Measurements from ENCODE around the gene MCTP2.
"Not testable (repeated sequence)": the region's sequence is repeated elsewhere in the genome, so short reads cannot be mapped to it uniquely, and the experiment has no call there.

The MCTP2 gene

DNA sequence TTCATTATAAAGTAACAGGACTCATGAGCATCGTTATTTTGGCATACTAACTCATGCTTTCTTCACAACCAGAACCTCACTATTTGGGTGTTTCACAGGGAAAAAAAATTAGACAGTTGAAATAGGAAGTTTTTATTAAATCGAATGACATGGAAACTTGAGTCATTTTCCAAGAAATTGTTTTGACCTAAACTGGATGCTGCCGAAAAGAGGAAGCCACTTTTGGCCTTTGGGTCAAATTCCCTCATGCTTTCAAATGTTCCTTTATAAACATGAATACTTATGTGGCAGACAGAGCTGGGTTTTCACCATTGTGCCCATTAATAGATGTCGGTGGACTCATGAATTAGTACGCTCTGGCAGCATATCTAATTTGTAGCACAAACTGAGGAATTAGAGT is 224.9 kb downstream of the MCTP2 start:
- no peak for DNase-seq (ENCODE audit: low read depth)

DNA sequence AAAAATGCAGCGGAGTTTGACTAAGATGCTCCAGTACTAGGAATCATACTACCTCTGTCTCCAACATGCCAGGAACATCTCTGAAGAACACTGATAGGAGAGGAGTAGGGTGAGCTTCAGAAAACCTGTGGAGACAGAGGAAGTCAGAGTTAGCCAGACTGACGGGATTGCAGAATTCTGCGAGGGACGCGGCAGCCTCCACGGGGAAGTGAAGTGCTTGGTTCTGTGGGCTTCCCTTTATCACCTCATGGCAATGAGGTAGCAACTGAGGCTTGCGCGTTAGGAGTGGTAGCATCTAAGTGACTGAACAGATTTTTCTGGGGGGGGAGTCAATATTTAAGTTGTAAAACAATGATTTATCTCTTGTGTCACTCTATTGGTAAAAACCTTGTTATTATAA is 226.3 kb downstream of the MCTP2 start:
- DNase-seq (ENCODE audit: low read depth), result no peak

DNA sequence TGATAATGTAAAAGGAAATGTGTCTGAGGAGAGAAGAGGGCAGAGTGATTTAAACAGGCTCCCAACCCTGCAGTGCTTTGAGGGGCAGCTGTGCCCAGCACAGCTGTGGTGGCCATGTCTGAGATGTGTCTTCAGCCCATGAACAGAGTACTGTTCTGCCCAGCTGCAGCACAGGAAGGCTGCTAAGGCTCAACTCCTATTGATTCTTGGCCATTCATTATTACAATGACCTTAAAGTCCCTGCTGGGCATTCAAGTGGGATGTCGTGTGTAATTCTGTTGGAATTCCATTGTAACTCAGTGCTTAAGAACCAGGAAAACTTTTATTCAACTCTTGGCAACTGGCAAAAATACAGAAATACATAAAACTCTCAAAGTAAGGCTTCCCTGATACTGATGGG is 229.3 kb downstream of the MCTP2 start:
- DNase-seq (ENCODE audit: low read depth), result no peak

DNA sequence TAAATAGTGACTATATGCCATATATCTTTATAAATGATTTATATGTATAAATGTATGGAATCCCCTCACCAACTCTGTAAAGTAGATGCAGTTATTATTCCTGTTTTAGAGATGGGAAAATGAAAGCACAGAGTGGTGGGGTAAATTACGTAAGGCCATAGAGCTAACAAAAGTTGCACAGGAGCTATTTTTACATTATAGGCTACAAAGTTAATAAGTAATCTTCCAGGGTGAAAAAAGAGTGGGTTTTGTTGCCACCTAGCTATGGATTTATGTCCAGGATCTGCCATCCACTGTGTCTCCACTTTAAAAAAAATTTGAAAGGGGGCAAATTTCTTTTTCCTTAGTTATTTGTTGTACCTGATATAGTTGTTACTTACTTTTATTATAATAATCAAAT is 235.7 kb downstream of the MCTP2 start:
- DNase-seq (ENCODE audit: low read depth), result no peak

DNA sequence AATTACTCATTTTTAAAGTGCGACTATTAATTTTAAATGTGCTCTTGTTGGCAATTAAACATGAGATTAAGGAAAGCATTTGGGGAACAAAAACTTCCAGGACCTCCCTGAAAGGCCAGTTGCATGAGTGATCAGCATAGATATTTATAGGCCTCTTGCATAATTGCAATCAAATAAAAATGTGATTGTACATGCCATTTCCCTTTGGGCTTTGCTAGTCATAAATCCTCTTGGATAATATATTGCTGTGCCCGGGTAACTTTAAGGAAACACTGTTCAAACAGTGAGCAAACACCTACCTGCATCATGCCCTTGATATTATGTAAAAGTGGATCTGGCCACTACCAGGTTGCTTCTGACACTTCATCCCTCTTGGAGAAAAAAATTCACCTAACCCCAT is 239.1 kb downstream of the MCTP2 start:
- DNase-seq (ENCODE audit: low read depth), result no peak

DNA sequence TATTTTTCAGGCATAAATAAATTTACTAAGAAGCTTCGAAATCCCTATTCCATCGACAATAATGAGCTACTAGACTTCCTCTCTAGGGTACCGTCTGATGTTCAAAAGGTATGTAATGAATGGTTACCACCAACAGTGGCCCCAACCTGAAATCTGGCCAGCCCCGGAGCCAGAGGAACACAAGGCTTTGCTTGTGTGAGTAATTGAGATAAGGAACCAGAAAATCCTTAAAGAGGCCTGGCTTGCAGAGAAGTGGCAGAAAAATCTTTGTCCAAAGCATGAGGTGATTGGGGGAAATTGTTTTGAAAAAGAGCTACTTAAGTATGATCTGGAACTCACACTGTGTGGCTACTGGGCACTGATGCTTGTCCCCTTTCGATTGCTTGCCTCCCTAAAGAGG is 245.3 kb downstream of the MCTP2 start:
- DNase-seq (ENCODE audit: low read depth), result no peak

DNA sequence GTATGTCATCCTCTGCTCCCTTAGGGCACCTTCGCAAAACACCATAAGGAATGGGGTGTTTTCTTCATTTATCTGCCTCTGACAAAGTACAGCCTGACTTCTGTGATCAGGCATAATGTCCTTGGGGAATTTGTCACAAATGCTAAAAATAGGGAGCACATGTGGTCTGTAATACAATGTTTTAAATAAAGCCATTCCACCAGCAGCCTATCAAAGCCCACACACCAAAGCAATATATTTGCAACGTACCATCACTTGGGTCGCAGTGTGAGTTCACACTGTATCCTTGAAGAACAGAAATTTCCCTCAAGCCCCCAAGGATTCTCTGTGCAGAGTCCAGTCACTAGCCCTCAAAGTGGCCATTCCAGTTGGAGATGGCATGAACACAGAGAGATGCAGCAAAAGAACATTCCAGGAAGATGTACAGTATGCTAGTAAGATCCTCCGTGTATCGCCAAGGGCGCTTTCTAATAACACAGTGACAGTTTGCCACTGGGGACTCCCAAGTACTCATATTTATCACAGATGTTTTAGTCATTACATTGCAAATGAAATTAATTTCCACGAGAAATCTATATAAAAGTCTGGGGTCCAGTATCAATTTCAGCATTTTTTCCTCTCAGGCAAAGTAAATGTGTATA is 246.7 kb downstream of the MCTP2 start:
- no peak for DNase-seq (ENCODE audit: low read depth)

DNA sequence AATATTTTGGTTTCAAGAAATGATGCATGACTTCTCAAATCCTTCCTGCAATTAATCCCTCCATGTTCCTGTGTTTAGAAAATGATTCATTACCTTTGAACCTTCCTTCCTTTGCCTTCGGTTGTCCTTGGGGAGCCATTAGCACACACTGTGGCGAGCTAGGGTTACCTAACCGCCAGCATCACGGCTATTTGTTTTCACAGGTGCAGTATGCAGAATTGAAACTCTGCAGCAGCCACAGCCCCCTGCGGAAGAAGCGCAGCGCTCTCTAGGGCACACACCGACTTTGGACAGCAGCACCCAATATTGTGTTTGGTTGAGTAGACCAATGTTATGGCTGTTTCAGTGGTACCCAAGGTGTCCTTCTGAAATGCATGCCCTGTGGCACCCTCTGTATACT is 247.4 kb downstream of the MCTP2 start:
- no peak for DNase-seq (ENCODE audit: low read depth)

DNA sequence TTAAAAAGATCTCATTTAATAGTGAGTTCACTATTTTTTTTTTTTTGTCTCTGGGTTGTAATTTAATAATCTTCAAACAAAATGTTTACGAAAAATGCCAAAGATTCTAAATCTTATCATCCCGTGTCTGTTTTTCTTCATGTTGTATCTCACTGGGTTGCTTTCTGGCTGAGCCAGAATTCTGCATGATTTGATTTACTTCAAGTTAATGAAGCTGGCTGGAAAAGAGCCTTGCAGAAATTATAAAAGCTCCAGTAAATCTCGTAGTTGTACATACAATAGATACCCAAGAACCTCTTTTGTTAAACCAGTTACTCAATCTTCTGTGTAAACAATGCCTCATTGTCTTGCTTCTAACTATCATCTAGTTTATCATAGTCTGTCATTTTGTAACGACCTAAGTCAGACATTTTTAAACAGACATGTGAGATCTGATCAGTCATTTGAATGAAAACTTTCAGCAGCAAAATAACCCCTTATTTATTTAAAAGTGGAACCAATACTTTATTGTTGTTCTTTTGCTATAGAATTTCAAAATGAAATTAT is 249.0 kb downstream of the MCTP2 start:
- no peak for DNase-seq (ENCODE audit: low read depth)

DNA sequence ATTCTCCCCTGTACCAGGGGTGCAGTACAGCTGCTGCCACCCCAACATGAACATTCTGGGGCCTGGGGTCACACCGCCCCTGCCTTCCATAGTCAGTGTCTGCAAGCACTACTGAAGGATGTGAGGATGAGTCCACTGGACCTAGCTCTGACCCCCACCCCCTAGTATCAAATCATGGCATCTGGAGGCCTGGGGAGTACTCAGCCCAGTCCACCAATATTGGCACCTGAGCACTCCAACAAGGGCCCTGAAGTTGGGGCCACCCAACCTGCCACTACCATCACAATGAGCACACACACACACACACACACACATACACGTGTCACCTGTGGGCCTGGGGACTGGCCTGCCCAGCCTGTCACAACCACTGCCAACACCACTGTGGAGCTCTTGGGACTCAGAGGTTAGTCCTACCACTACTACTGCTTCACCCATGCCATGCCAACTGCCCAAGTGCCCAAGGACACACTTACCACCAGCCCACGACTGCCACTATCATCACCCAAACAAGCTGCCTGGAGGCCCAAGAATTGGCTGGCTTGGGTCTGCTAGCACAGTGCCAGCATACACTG is 253.9 kb downstream of the MCTP2 start:
- no peak for DNase-seq (ENCODE audit: low read depth)

DNA sequence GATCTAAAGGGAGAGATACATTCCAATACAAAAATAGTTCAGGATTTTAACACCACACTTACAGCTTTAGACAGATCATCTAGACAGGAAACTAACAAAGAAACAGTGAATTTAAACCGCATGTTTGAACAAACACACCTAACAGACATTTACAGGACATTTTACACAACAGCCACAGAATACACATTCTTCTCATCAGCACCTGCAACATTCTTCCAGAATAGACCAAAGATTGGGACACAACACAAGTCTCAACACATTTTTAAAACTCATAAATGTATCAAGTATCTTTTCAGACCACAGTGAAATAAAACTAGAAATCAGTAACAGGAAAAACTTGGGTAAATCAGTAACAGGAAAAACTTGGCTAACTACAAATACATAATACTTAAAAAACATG is 256.3 kb downstream of the MCTP2 start:
- DNase-seq (ENCODE audit: low read depth), result no peak

DNA sequence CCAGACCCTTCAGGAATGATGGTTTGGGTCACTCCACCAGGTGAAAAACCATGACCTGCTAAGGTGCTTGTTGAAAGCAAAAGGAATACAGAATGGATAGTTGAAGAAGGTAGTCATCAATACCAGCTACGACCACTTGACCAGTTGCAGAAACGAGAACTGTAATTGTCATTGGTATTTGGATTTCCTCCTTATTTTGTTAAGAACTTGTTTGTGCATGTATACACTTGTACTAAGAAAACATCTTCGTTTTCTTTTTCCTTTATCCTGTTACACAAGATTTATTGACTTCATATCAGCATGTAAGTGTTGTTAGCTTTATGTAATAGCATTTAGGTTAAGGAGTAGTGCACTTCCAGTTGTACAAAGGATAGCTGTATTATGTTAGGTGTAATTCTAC is 261.8 kb downstream of the MCTP2 start:
- DNase-seq (ENCODE audit: low read depth), result no peak

DNA sequence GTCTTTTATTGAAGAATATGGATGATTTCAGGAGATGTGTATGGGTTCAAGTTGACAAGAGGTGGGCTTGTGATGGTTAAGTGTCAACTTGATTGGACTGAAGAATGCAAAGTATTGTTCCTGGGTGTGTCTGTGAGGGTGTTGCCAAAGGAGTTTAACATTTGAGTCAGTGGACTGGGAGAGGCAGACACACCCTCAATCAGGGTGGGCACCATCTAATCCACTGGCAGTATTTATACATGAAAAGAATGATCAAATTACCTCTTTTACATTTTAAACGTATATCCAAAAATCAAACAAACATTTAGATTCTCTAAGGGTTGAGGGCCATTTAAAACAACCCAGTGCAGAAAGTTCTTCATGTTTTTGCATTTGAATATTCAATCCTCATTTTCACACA is 262.2 kb downstream of the MCTP2 start:
- not testable (repeated sequence) for DNase-seq (ENCODE audit: low read depth)

DNA sequence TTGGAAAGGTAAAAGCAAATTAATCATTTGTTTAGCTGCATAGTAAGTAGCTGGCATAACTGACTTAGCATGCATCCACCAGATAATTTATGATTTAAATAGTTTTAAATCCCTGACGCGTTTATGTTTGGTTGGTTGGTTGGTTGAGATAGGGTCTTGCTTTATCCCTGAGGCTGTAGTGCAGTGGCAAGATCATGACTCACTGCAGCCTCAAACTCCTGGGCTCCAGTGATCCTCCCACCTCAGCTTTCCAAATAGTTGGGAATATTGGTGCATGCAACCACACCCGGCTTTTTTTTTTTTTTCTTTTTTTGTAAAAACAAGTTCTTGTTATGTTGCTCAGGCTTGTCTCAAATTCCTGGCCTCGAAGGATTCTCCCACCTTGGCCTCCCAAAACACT is 263.4 kb downstream of the MCTP2 start:
- DNase-seq (ENCODE audit: low read depth), result no peak

DNA sequence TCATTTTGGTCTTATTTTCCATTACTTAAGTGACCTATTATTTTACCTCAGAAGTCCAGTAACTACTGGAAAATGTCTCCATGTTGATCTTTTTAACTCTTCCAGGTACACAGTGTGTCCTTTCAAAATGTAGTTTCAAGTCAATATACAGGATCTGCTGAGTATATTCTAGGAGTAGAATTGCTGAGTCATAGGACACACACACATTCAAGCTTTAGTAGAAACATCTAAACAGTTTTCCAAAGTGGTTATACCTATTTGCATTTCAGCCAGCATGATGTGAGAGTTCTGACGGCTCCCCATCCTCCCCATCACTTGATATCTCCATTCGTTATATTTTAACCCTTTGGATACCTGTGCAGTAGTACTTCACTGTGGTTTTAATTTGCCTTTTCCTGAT is 271.9 kb downstream of the MCTP2 start:
- DNase-seq (ENCODE audit: low read depth), result no peak

DNA sequence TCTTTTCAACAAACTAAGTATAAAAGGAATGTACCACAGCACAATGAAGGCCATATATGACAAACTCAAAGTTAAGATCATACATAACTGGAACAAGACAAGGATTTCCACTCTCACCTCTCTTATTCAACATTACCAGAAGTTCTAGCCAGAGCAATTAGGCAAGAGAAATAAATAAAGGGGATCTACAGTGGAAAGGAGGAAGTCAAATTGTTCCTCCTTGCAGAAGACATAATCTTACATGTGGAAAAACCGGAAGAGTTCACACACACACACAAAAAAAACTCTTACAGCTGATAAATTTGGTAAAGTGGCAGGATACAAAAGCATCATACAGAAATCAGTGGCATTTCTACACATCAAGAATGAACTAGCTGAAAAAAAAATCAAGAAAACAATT is 277.9 kb downstream of the MCTP2 start:
- DNase-seq (ENCODE audit: low read depth), result no peak

DNA sequence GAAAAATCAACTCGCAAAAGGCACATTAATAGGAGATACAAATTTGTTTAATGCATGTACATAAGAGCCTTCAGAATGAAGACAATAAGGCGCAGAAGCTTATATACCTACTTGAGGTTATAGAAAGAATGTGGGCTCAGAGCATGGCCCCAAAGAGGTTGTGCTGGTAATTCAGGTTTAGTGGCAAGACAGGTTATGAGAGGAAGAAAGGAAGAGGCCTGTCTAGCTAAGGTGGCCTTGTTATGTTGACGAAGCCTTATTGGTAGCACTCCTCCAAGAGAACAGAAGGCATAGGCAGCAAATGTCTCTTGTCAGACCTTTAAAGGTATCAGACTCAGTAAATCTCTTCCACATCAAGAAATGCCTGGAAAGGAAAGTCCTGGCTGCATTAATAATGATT is 290.8 kb downstream of the MCTP2 start:
- no peak for DNase-seq (ENCODE audit: low read depth)

DNA sequence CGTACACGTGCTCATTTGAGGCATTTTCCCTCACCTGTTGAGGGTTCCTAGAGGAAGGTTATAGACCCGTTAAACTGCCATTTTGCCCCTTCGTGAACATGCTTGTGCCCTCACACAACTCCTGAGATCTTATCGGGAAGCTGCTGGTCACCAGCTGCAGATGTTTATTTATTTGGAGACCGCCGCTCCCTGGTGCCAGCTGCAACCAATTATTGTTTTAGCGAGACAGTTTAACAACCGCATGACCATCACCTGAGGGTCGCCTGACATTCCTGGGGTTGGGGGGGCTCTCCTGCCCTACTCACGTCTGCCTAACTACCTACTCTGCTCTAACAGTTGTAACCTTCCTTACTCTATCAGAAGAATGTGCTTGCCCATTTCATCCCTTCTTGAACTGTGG is 292.5 kb downstream of the MCTP2 start:
- DNase-seq (ENCODE audit: low read depth), result no peak

DNA sequence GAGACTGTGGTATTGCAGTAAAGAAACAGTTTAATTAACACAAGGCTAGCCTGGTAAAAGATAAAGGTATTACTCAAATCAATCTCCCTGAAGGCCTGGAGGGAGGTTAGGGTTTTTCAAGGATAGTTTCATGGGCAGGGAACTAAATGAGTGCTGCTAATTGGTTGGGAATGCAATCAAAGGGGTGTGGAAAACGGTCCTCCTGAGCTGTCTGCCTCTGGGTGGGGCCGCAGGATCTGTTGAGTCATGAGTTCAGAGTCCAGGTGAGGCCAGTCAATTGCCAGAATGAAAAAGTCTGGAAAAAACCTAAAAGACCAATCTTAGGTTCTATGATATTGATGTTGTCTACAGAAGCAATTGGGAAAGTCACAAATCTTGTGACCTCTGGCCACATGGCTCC is 293.2 kb downstream of the MCTP2 start:
- no peak for DNase-seq (ENCODE audit: low read depth)

DNA sequence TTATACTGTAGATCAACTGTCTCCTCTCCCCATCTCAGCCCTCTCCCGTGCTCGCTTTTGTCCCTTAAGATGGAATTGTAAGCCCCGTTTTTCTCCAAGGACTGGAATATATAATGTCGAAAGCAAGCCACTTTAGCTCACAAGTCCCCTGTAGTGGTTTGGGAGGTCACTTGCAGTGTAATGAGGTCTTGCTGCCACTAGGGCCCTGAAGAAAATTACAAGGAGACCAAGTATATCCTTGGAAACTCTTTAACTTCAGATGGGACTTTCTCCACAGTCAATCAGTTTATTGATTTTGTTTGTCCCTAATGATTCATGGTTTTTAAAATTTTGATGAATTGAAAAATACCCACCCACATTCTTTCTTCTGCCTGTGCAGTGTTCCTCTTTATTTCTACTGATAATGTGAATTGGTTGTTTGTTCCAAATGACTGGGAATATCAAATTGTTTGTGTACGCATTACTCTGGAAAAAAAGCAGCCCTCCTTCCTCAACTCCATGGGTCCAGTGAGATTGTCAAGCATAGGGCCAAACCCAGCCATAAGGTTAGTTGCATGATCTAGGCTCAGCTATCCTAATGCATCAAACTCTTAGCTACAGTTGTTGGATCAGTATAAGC is 294.8 kb downstream of the MCTP2 start:
- no peak for DNase-seq (ENCODE audit: low read depth)

DNA sequence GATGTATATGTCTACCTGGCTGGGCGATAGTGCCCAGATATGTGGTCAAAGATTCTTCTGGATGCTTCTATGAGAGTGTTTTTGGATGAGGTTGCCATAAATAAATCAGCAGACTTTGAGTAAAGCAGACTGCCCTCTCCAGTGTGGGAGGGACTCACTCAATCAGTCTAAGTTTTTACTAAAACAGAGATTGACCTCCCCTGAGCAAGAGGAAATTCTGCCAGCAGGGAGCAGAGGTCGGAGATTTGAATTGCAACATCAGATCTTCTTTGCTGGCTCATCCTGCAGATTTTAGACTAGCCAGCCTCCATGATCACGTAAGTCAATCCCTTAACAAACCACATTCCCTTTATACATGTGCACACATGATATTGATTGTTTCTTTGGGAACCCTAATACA is 300.9 kb downstream of the MCTP2 start:
- DNase-seq (ENCODE audit: low read depth), result no peak

Measured in stimulated activated CD8-positive, alpha-beta memory T cell treated with anti-CD3 and anti-CD28 coated beads, Interleukin-12 subunit alpha, Interleukin-12 subunit beta, amount 100 ng/mL, for 1 hour (primary cell).